Endothelial cell of umbilical vein (primary cell): Measurements from ENCODE around the gene TRPT1. TPM values are rescaled to one million over a fixed set of nuclear protein-coding genes. Genes with fewer than 3 reads are reported as not detected.

Source experiments
- BruUV-seq: library from RNA; stranded (reverse); fragments of 400-500 nt; replicated peaks from 2 replicates; lab custom pipeline; 2021; lab: Mats Ljungman, UMichigan
- CTCF ChIA-PET: fragments of 300-600, 350-600 bp; sonication (Branson Sonifier 250); formaldehyde crosslinking; loops from one replicate; lab custom pipeline; 2021; ENCODE audit warnings: antibody characterized with exemption, inconsistent platforms; lab: Charles Lee
- POLR2A ChIA-PET: fragments of 300-600, 350-600 bp; sonication (Branson Sonifier 250); formaldehyde crosslinking; loops from one replicate; lab custom pipeline; 2021; ENCODE audit warnings: antibody characterized with exemption, inconsistent platforms; lab: Charles Lee
- DNase-seq: peaks from one replicate; pipeline ENCODE4 v3.0.0-alpha.2; 2011; ENCODE audit warnings: low read depth, low spot score
- FAIRE-seq: peaks from 2 replicates; lab custom pipeline; 2011; peaks lifted over from hg19 to GRCh38; lab: Jason Lieb, UNC
- H2AFZ ChIP-seq: 2 replicates; pipeline ENCODE4 v1.6.0; 2012; ENCODE audit warnings: low read depth, low read length, control low read depth, inconsistent platforms
- H3K27ac ChIP-seq: 2 replicates; pipeline ENCODE4 v1.5.1; 2011; ENCODE audit warnings: low read depth, mild to moderate bottlenecking, control low read depth, low read length, moderate library complexity; ENCODE audit not compliant: insufficient read depth
- H3K27me3 ChIP-seq, 2 experiments: 2 replicates each; pipeline versions ENCODE4 v1.6.0 to v1.6.1; 2011; ENCODE audit warnings: low read length in 2 of 2, mixed read lengths in 1 of 2; ENCODE audit not compliant: control insufficient read depth in 2 of 2, insufficient read depth in 2 of 2
- H3K36me3 ChIP-seq, 2 experiments: 2 replicates in 1 of 2; 3 replicates in 1 of 2; pipeline ENCODE4 v1.5.1; 2011; ENCODE audit warnings: low read length in 2 of 2, mild to moderate bottlenecking in 1 of 2, moderate library complexity in 1 of 2; ENCODE audit not compliant: control insufficient read depth in 2 of 2, insufficient read depth in 2 of 2; ENCODE audit errors: extremely low read depth in 1 of 2
- H3K4me1 ChIP-seq: 3 replicates; pipeline ENCODE4 v1.5.1; 2011; ENCODE audit warnings: mild to moderate bottlenecking, low read length; ENCODE audit not compliant: control insufficient read depth, insufficient read depth; ENCODE audit errors: extremely low read depth
- H3K4me2 ChIP-seq: 2 replicates; pipeline ENCODE4 v1.6.1; 2011; ENCODE audit warnings: low read length, control low read depth, mixed read lengths; ENCODE audit not compliant: insufficient read depth
- H3K4me3 ChIP-seq, 3 experiments: fragments of 200-600 bp in 1 of 3; sonication (generic), shearing (Covaris generic) in 1 of 3; replicated peaks in 1 of 3; 2 replicates each; pipeline ENCODE4 v1.5.1; 2011 to 2016; ENCODE audit warnings: control low read depth in 3 of 3, low read length in 3 of 3, mild to moderate bottlenecking in 2 of 3, inconsistent platforms in 1 of 3, low read depth in 1 of 3, moderate library complexity in 1 of 3; ENCODE audit not compliant: insufficient read depth in 1 of 3
- H3K79me2 ChIP-seq: 2 replicates; pipeline ENCODE4 v1.6.0; 2012; ENCODE audit warnings: low read length, inconsistent platforms; ENCODE audit not compliant: control insufficient read depth, insufficient read depth
- H3K9ac ChIP-seq: replicated peaks from 2 replicates; pipeline ENCODE3; 2011; ENCODE audit warnings: low read length, control low read depth; ENCODE audit not compliant: insufficient read depth; ENCODE audit errors: extremely low read depth
- H3K9me1 ChIP-seq: replicated peaks from 3 replicates; pipeline ENCODE4 v1.6.0; 2011; ENCODE audit warnings: mild to moderate bottlenecking, low read length; ENCODE audit not compliant: control insufficient read depth, insufficient read depth; ENCODE audit errors: extremely low read depth
- H3K9me3 ChIP-seq: replicated peaks from 2 replicates; pipeline ENCODE4 v1.5.1; 2012; ENCODE audit warnings: low read length, inconsistent platforms; ENCODE audit not compliant: control insufficient read depth, insufficient read depth
- H4K20me1 ChIP-seq: replicated peaks from 2 replicates; pipeline ENCODE3; 2011; ENCODE audit warnings: mild to moderate bottlenecking, low read length; ENCODE audit not compliant: control insufficient read depth, insufficient read depth; ENCODE audit errors: extremely low read depth
- EZH2 ChIP-seq: IDR thresholded peaks from 2 replicates; pipeline ENCODE4 v1.6.1; 2012; ENCODE audit warnings: borderline replicate concordance, low read depth, mild to moderate bottlenecking, moderate library complexity, low read length, inconsistent platforms; ENCODE audit not compliant: severe bottlenecking
- GATA2 ChIP-seq: IDR thresholded peaks from 2 replicates; pipeline ENCODE4 v1.7.0; 2011; ENCODE audit warnings: low read depth, mild to moderate bottlenecking, moderate library complexity, mixed read lengths, low read length; ENCODE audit not compliant: insufficient read length, insufficient read depth
- JUN ChIP-seq: IDR thresholded peaks from 2 replicates; pipeline ENCODE4 v1.6.1; 2011; ENCODE audit warnings: borderline replicate concordance, low read depth; ENCODE audit not compliant: insufficient read length, insufficient read depth
- POLR2AphosphoS5 ChIP-seq: IDR thresholded peaks from 2 replicates; pipeline ENCODE4 v1.6.1; 2012; ENCODE audit warnings: low read depth, mild to moderate bottlenecking, control low read depth, low read length, moderate library complexity; ENCODE audit not compliant: insufficient read depth
- dilution Hi-C: fragments of 300-500 bp; cut with MboI; formaldehyde crosslinking; loops from one replicate; pipeline ENCODE4 v1.15.0; 2019; ENCODE audit warnings: low sequenced_read_pairs; ENCODE audit not compliant: extremely low pct_ligation_motif_present
- intact Hi-C: fragments of 100-400 bp; cut with micrococcal nuclease; formaldehyde crosslinking; loops from one replicate; pipeline ENCODE4 v1.10.0; 2022
- polyA plus RNA-seq, 4 experiments: library from polyadenylated mRNA; depleted of rRNA in 3 of 4; stranded (reverse) in 3 of 4; unstranded in 1 of 4; fragments of >200 nt; gene quantifications; 2 replicates each; pipeline versions ENCODE4 v1.2.1 to v1.2.3, GENCODE V29; 2011 to 2012; ENCODE audit warnings: missing spikeins in 1 of 4
- total RNA-seq: library from RNA; stranded (reverse); gene quantifications from 2 replicates; pipeline ENCODE4 v1.2.3, GENCODE V29; 2021
- TF ChIP-seq, protein P1 (sequence below), 2 donors: IDR thresholded peaks; 1 replicate in 1 of 2; 2 replicates in 1 of 2; pipeline ENCODE4 v1.5.1; 2011; ENCODE audit warnings: low read length in 2 of 2, mild to moderate bottlenecking in 2 of 2, moderate library complexity in 2 of 2, control low read depth in 1 of 2, inconsistent platforms in 1 of 2, low read depth in 1 of 2; ENCODE audit not compliant: insufficient read depth in 1 of 2; ENCODE audit errors: extremely low read depth in 1 of 2
- TF ChIP-seq, protein P2 (sequence below): IDR thresholded peaks from 2 replicates; pipeline ENCODE4 v1.6.1; 2011; ENCODE audit not compliant: insufficient read depth, insufficient read length

Gene TRPT1
- total and polyA plus RNA-seq, 2 donors (not counting 3 experiments of a cell fraction or from before 2014, with no cell fraction given), result 26.2 to 56.6 TPM

DNA sequence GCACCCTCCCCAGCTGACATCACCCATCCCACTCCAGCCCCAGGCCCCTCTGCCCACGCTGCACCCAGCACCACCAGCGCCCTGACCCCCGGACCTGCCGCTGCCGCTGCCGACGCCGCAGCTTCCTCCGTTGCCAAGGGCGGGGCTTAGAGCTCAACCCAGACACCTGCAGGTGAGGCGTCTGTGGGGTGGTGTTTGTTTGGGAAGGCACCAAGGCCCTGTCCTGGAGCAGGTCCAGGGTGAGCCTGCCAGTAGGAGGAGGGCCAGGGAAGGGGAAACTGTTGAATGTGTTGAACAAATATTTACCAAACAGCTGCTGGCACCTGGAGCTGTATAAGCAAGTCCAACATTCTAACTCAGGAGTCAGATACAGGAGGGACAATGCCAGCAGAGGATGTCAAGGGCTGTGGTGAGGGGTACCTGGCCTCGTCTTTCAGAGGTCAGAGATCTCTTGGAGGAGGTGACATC lies 11.5 kb upstream of the TRPT1 start:
- Histone ChIP-seq H3K9me1 (no peaks in the 10 kb centered on the region), H3K9me3 (no peaks in the 10 kb centered on the region), H2AFZ (no peak overlapping the region), H3K27ac (no peak overlapping the region), H3K4me2 (no peak overlapping the region), H3K36me3 (peaks cover 6 to 8% of the 10 kb centered on the region in 2 experiments), H3K4me1 (peaks cover 17% of the 10 kb centered on the region), H3K27me3 (no peaks in the 10 kb centered on the region), H3K4me3 (no peak overlapping the region), H3K9ac (no peak overlapping the region), H4K20me1 (no peaks in the 10 kb centered on the region), H3K79me2 (peaks cover 8% of the 10 kb centered on the region)
- dilution Hi-C loops (no loop called here), intact Hi-C loops (no loop called here)
- FAIRE-seq (no peak), DNase-seq (no peak)
- CTCF ChIA-PET, result interaction anchor here (1.6 to 2.2 kb wide), 2 partner anchors 8 to 11 kb away, joined by 4 to 6 read pairs; partner anchors contain the start of genes NUDT22 and TRPT1
- TF ChIP-seq JUN (no peak), POLR2AphosphoS5 (no peak), GATA2 (no peak), EZH2 (no peak)
- TF ChIP-seq, protein P1, sequence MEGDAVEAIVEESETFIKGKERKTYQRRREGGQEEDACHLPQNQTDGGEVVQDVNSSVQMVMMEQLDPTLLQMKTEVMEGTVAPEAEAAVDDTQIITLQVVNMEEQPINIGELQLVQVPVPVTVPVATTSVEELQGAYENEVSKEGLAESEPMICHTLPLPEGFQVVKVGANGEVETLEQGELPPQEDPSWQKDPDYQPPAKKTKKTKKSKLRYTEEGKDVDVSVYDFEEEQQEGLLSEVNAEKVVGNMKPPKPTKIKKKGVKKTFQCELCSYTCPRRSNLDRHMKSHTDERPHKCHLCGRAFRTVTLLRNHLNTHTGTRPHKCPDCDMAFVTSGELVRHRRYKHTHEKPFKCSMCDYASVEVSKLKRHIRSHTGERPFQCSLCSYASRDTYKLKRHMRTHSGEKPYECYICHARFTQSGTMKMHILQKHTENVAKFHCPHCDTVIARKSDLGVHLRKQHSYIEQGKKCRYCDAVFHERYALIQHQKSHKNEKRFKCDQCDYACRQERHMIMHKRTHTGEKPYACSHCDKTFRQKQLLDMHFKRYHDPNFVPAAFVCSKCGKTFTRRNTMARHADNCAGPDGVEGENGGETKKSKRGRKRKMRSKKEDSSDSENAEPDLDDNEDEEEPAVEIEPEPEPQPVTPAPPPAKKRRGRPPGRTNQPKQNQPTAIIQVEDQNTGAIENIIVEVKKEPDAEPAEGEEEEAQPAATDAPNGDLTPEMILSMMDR (IDR thresholded peaks at IDR 0.05; ENCODE audit: extremely low read depth in 1 of 2, insufficient read depth in 1 of 2, low read depth in 1 of 2, low read length in 2 of 2), result no peak
- TF ChIP-seq, protein P2, sequence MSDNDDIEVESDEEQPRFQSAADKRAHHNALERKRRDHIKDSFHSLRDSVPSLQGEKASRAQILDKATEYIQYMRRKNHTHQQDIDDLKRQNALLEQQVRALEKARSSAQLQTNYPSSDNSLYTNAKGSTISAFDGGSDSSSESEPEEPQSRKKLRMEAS, result no peak
- POLR2A ChIA-PET, result no interaction called here
- BruUV-seq, result no TSS peak
